H1 (cell line): ENCODE measurements around the gene IQCC. TPM values are rescaled to one million over a fixed set of nuclear protein-coding genes. Genes with fewer than 3 reads are reported as not detected.
A peak's percentile ranks its signal among the peaks of the same experiment; 100 is the strongest.

Source experiments
- CTCF ChIA-PET: fragments of 300-600 bp; sonication (Branson Sonifier 250); formaldehyde crosslinking; loops from one replicate; lab custom pipeline; 2021; ENCODE audit not compliant: partially characterized antibody; lab: Charles Lee
- POLR2A ChIA-PET: fragments of 300-600 bp; sonication (Branson Sonifier 250); formaldehyde crosslinking; loops from one replicate; lab custom pipeline; 2021; ENCODE audit warnings: inconsistent platforms; ENCODE audit not compliant: partially characterized antibody; lab: Charles Lee
- DNase-seq, 2 experiments: peaks; one replicate each; pipeline versions ENCODE4 v3.0.0 to v3.0.0-alpha.2; 2010 to 2022; ENCODE audit warnings: low spot score in 2 of 2, low read depth in 1 of 2, mixed read lengths in 1 of 2
- FAIRE-seq: peaks from 2 replicates; lab custom pipeline; 2011; peaks lifted over from hg19 to GRCh38; lab: Jason Lieb, UNC
- H2AFZ ChIP-seq: 2 replicates; pipeline ENCODE4 v1.8.1; 2012; ENCODE audit warnings: low read length, inconsistent platforms
- H2AK5ac ChIP-seq: 2 replicates; pipeline ENCODE4 v1.6.1; 2013; ENCODE audit warnings: low read depth, low read length
- H2BK120ac ChIP-seq: replicated peaks from 2 replicates; pipeline ENCODE3; 2013; ENCODE audit warnings: low read depth, low read length, inconsistent platforms
- H2BK12ac ChIP-seq: 2 replicates; pipeline ENCODE4 v1.6.1; 2013; ENCODE audit warnings: low read depth, low read length
- H2BK15ac ChIP-seq: 2 replicates; pipeline ENCODE4 v1.6.1; 2013; ENCODE audit warnings: low read length
- H2BK20ac ChIP-seq: 2 replicates; pipeline ENCODE4 v1.6.1; 2013; ENCODE audit warnings: low read length
- H2BK5ac ChIP-seq: 2 replicates; pipeline ENCODE4 v1.6.1; 2013; ENCODE audit warnings: low read depth, low read length
- H3K14ac ChIP-seq: 2 replicates; pipeline ENCODE4 v1.6.1; 2013; ENCODE audit warnings: inconsistent platforms; ENCODE audit not compliant: insufficient read length
- H3K18ac ChIP-seq: 2 replicates; pipeline ENCODE4 v1.6.1; 2013; ENCODE audit warnings: low read length; ENCODE audit errors: extremely low read depth
- H3K23ac ChIP-seq: 2 replicates; pipeline ENCODE4 v1.6.1; 2013; ENCODE audit warnings: inconsistent platforms; ENCODE audit not compliant: insufficient read length
- H3K23me2 ChIP-seq: 2 replicates; pipeline ENCODE4 v1.6.1; 2013; ENCODE audit warnings: low read depth, low read length
- H3K27ac ChIP-seq: 2 replicates; pipeline ENCODE4 v1.6.1; 2011; ENCODE audit warnings: low read depth, low read length, inconsistent platforms
- H3K27me3 ChIP-seq, 4 experiments: replicated peaks in 1 of 4; 1 replicate in 1 of 4; 2 replicates in 3 of 4; pipeline versions ENCODE4 v1.6.1 to v1.8.1; 2011 to 2013; ENCODE audit warnings: low read length in 3 of 4, mild to moderate bottlenecking in 3 of 4, inconsistent platforms in 2 of 4, mixed read lengths in 2 of 4, moderate library complexity in 1 of 4; ENCODE audit not compliant: control insufficient read depth in 3 of 4, insufficient read depth in 3 of 4; ENCODE audit errors: extremely low read depth in 1 of 4
- H3K36me3 ChIP-seq, 4 experiments: 2 replicates each; pipeline versions ENCODE4 v1.6.1 to v1.8.1; 2011 to 2013; ENCODE audit warnings: mild to moderate bottlenecking in 4 of 4, low read length in 3 of 4, moderate library complexity in 2 of 4, control low read depth in 1 of 4, inconsistent platforms in 1 of 4; ENCODE audit not compliant: insufficient read depth in 4 of 4, control insufficient read depth in 2 of 4
- H3K4ac ChIP-seq: replicated peaks from 2 replicates; pipeline ENCODE3; 2013; ENCODE audit warnings: low read length, low read depth, mixed read lengths, inconsistent platforms; ENCODE audit not compliant: insufficient read length
- H3K4me1 ChIP-seq, 4 experiments: replicated peaks in 1 of 4; 1 replicate in 1 of 4; 2 replicates in 3 of 4; pipeline versions ENCODE4 v1.6.1 to v1.8.1; 2011 to 2013; ENCODE audit warnings: low read length in 3 of 4, inconsistent platforms in 2 of 4, mixed read lengths in 1 of 4; ENCODE audit not compliant: insufficient read depth in 4 of 4, control insufficient read depth in 3 of 4
- H3K4me2 ChIP-seq, 2 experiments: 2 replicates each; pipeline versions ENCODE4 v1.6.1 to v1.8.1; 2011 to 2013; ENCODE audit warnings: low read depth in 2 of 2, low read length in 2 of 2, control low read depth in 1 of 2, inconsistent platforms in 1 of 2, mild to moderate bottlenecking in 1 of 2; ENCODE audit not compliant: insufficient read depth in 1 of 2
- H3K4me3 ChIP-seq, 4 experiments: fragments of 200-600, 300-600 bp in 1 of 4; sonication (generic), shearing (Covaris generic), sonication (Bioruptor Twin) in 1 of 4; 2 replicates each; pipeline versions ENCODE4 v1.5.1 to v1.8.1; 2011 to 2016; ENCODE audit warnings: low read length in 4 of 4, low read depth in 3 of 4, control low read depth in 2 of 4, inconsistent platforms in 2 of 4, mild to moderate bottlenecking in 2 of 4, mixed read lengths in 1 of 4, moderate library complexity in 1 of 4; ENCODE audit not compliant: insufficient read depth in 2 of 4; ENCODE audit errors: extremely low read depth in 1 of 4
- H3K56ac ChIP-seq: replicated peaks from 2 replicates; pipeline ENCODE3; 2013; ENCODE audit warnings: low read depth, mild to moderate bottlenecking, mixed read lengths, low read length, inconsistent platforms; ENCODE audit not compliant: insufficient read length
- H3K79me1 ChIP-seq: 2 replicates; pipeline ENCODE4 v1.6.1; 2013; ENCODE audit warnings: low read depth, low read length, control low read depth
- H3K79me2 ChIP-seq, 2 experiments: 2 replicates each; pipeline versions ENCODE4 v1.6.1 to v1.8.1; 2012 to 2013; ENCODE audit warnings: low read length in 2 of 2, mild to moderate bottlenecking in 2 of 2, inconsistent platforms in 1 of 2; ENCODE audit not compliant: insufficient read depth in 2 of 2, control insufficient read depth in 1 of 2
- H3K9ac ChIP-seq, 4 experiments: replicated peaks in 1 of 4; 1 replicate in 1 of 4; 2 replicates in 3 of 4; pipeline versions ENCODE4 v1.6.1 to v1.8.1; 2011 to 2013; ENCODE audit warnings: low read depth in 3 of 4, low read length in 3 of 4, control low read depth in 2 of 4, mild to moderate bottlenecking in 2 of 4, moderate library complexity in 2 of 4, inconsistent platforms in 1 of 4; ENCODE audit errors: extremely low read depth in 1 of 4
- H3K9me3 ChIP-seq, 2 experiments: 2 replicates each; pipeline versions ENCODE4 v1.6.1 to v1.8.1; 2012 to 2013; ENCODE audit warnings: mild to moderate bottlenecking in 2 of 2, moderate library complexity in 2 of 2, control low read depth in 1 of 2, inconsistent platforms in 1 of 2, low read depth in 1 of 2, low read length in 1 of 2, mixed read lengths in 1 of 2; ENCODE audit not compliant: insufficient read depth in 2 of 2
- H4K20me1 ChIP-seq, 2 experiments: replicated peaks in 1 of 2; 2 replicates each; pipeline versions ENCODE3 to v1.8.1; 2011 to 2013; ENCODE audit warnings: inconsistent platforms in 2 of 2, low read length in 2 of 2, mild to moderate bottlenecking in 1 of 2; ENCODE audit not compliant: insufficient read depth in 2 of 2, control insufficient read depth in 1 of 2
- H4K5ac ChIP-seq: 2 replicates; pipeline ENCODE4 v1.6.1; 2013; ENCODE audit warnings: low read length, low read depth, mixed read lengths, inconsistent platforms; ENCODE audit not compliant: insufficient read length
- H4K8ac ChIP-seq: 2 replicates; pipeline ENCODE4 v1.8.0; 2013; ENCODE audit warnings: mild to moderate bottlenecking, moderate library complexity, low read length, inconsistent platforms; ENCODE audit not compliant: insufficient read depth; ENCODE audit errors: extremely low read depth
- H4K91ac ChIP-seq: replicated peaks from 2 replicates; pipeline ENCODE3; 2013; ENCODE audit warnings: low read length, mixed read lengths, inconsistent platforms; ENCODE audit not compliant: insufficient read length
- ASH2L ChIP-seq: fragments of 200-600, 300-600 bp; sonication (generic); IDR thresholded peaks from one replicate; pipeline ENCODE4 v1.7.1; 2017; ENCODE audit warnings: low read length
- CBX5 ChIP-seq: fragments of 300-800, 300-1000 bp; sonication (generic); IDR thresholded peaks from 2 replicates; pipeline ENCODE4 v1.7.1; 2016; ENCODE audit warnings: antibody characterized with exemption, low read length, low read depth
- E2F6 ChIP-seq: IDR thresholded peaks from 2 replicates; pipeline ENCODE4 v1.6.1; 2012; ENCODE audit warnings: inconsistent platforms
- HDAC6 ChIP-seq: IDR thresholded peaks from one replicate; pipeline ENCODE4 v1.7.1; 2012; ENCODE audit warnings: low read depth, mild to moderate bottlenecking, inconsistent platforms, low read length, moderate library complexity
- JUN ChIP-seq: IDR thresholded peaks from 2 replicates; pipeline ENCODE4 v1.6.1; 2011; ENCODE audit warnings: low read depth, mild to moderate bottlenecking, improper control_type of control experiment, low read length
- NANOG ChIP-seq: IDR thresholded peaks from 2 replicates; pipeline ENCODE4 v1.6.1; 2011; ENCODE audit warnings: low read length, low read depth, mild to moderate bottlenecking, inconsistent platforms; ENCODE audit not compliant: insufficient read depth, poor library complexity, severe bottlenecking
- POLR2AphosphoS5 ChIP-seq: IDR thresholded peaks from 2 replicates; pipeline ENCODE4 v1.6.1; 2011; ENCODE audit warnings: low read depth, low read length
- RBBP5 ChIP-seq: IDR thresholded peaks from 2 replicates; pipeline ENCODE4 v1.7.1; 2012; ENCODE audit warnings: low read depth, mild to moderate bottlenecking, inconsistent platforms, low read length, moderate library complexity, borderline replicate concordance
- SAP30 ChIP-seq: fragments of 300-600 bp; sonication (generic); IDR thresholded peaks from 2 replicates; pipeline ENCODE4 v1.7.1; 2012; ENCODE audit warnings: low read length, moderate library complexity, mild to moderate bottlenecking, inconsistent platforms; ENCODE audit not compliant: insufficient read depth, insufficient replicate concordance
- SIRT6 ChIP-seq: IDR thresholded peaks from one replicate; pipeline ENCODE4 v1.7.1; 2012; ENCODE audit warnings: low read length, inconsistent platforms
- SP4 ChIP-seq: IDR thresholded peaks from 2 replicates; pipeline ENCODE4 v1.6.1; 2012; ENCODE audit warnings: low read length, inconsistent platforms
- TAF7 ChIP-seq: optimal IDR thresholded peaks from 2 replicates; pipeline ENCODE3; 2011; ENCODE audit warnings: low read depth, mild to moderate bottlenecking, inconsistent platforms, low read length, moderate library complexity, borderline replicate concordance
- WGBS, 2 experiments: shearing (Covaris generic) in 1 of 2; methylation state at CpG; one replicate each; pipeline versions ENCODE4 v1.1.6 to v1.1.7; 2013 to 2015; ENCODE audit warnings: low lambda C conversion rate in 2 of 2, mixed read lengths in 2 of 2, inconsistent platforms in 1 of 2, low coverage in 1 of 2, missing lambda C conversion rate in 1 of 2; ENCODE audit not compliant: insufficient replicate concordance in 2 of 2, insufficient coverage in 1 of 2, insufficient read length in 1 of 2; ENCODE audit errors: extremely low coverage in 1 of 2, missing lambda C conversion rate in 1 of 2; 5-methylcytosine and 5-hydroxymethylcytosine counted together
- polyA plus RNA-seq, 7 experiments: library from polyadenylated mRNA; depleted of rRNA in 3 of 7; stranded (reverse) in 5 of 7; unstranded in 2 of 7; fragments of >200 nt in 5 of 7; fragments of 200-250 nt in 2 of 7; gene quantifications; 1 replicate in 5 of 7; 2 replicates in 1 of 7; 4 replicates in 1 of 7; pipeline versions ENCODE4 v1.2.1 to v1.2.3, GENCODE V29; 2011 to 2013; ENCODE audit warnings: missing spikeins in 2 of 7, mixed read lengths in 2 of 7
- total RNA-seq: library from RNA; stranded (reverse); fragmentation: NEBNext Ultra II Directional; extraction: Animal tissue kit (Norgen Biotek cat#: 25700); gene quantifications from 2 replicates; pipeline ENCODE4 v1.2.1, GENCODE V29; 2021

The IQCC gene
- total and polyA plus RNA-seq, 2 of the 8 experiments (the other 6 are each of a cell fraction or from before 2014, with no cell fraction given) = 2.5 to 4.2 TPM

GRCh38 chr1:32181065-32181464, 24.4 kb upstream of the IQCC start:
- ChIA-PET CTCF (interaction anchor here (0.5 to 0.6 kb wide), 2 partner anchors 338 to 1689 kb away, joined by 3 to 4 read pairs; no protein-coding TSS in a partner anchor), POLR2A (interaction anchor here (0.6 to 18.1 kb wide), 8 partner anchors 9 to 213 kb away, joined by 3 to 332 read pairs (median 4); partner anchors contain the start of genes BSDC1, CCDC28B and IQCC)

More at GRCh38 chr1:32181065-32181464, 24.4 kb upstream of the IQCC start:
- Histone ChIP-seq H2BK5ac (no peak overlapping the region), H3K18ac (no peak overlapping the region), H4K91ac (no peak overlapping the region), H3K23me2 (peaks cover 2% of the 10 kb centered on the region; the same call in 1 of the 2 replicates), H4K8ac (peak overlapping the region; percentile 52), H2AFZ (no peak overlapping the region), H3K4me1 (peaks cover 8 to 15% (median 10%) of the 10 kb centered on the region in 4 experiments; a peak in 6 of 7 replicates), H3K36me3 (peaks cover 10 to 36% (median 24%) of the 10 kb centered on the region in 4 experiments), H2BK20ac (no peak overlapping the region), H3K27me3 (no peaks in the 10 kb centered on the region), H3K79me1 (peaks cover 3% of the 10 kb centered on the region; the same call in 1 of the 2 replicates), H4K20me1 (peaks cover 0 to 5% of the 10 kb centered on the region in 2 experiments), H3K27ac (no peak overlapping the region), H3K4ac (no peak overlapping the region), H3K4me2 (peak overlapping the region; percentile 82 to 91; a peak in 3 of 4 replicates), H3K79me2 (peaks cover 7 to 39% of the 10 kb centered on the region in 2 experiments), H2BK15ac (no peak overlapping the region), H3K9me3 (no peaks in the 10 kb centered on the region), H2BK12ac (no peak overlapping the region), H3K9ac (no peak overlapping the region), H4K5ac (no peak overlapping the region), H3K56ac (no peak overlapping the region), H2AK5ac (no peak overlapping the region), H3K14ac (no peak overlapping the region), H3K4me3 (peak overlapping the region; percentile 44 to 89 (median 76); a peak in 5 of 8 replicates), H2BK120ac (no peak overlapping the region), H3K23ac (no peak overlapping the region)
- FAIRE-seq (no peak), DNase-seq (no peak)
- 88% methylated on average over 9 of the region's 9 CpGs; no CpG with 5 or more reads in 1 of the 2 experiments for WGBS, 2 experiments
- TF ChIP-seq NANOG = no peak
- no peak for TF ChIP-seq CBX5
- no peak for TF ChIP-seq HDAC6
- TF ChIP-seq ASH2L = no peak
- TF ChIP-seq E2F6 = no peak
- no peak for TF ChIP-seq TAF7
- TF ChIP-seq JUN = no peak
- no peak for TF ChIP-seq SIRT6
- no peak for TF ChIP-seq SAP30
- TF ChIP-seq POLR2AphosphoS5 = no peak
- TF ChIP-seq SP4 = no peak
- no peak for TF ChIP-seq RBBP5
